HPDE6-E6E7 (cell line): ENCODE data around the gene KCNQ5.

Experiments
- DNase-seq: peaks from one replicate; pipeline ENCODE4 v3.0.0; 2011; ENCODE audit warnings: missing footprints; ENCODE audit errors: extremely low spot score

The KCNQ5 gene

GRCh38 chr6:72675396-72675795 lies 53.5 kb downstream of the KCNQ5 start:
- no peak for DNase-seq

GRCh38 chr6:72676995-72677394 lies 55.1 kb downstream of the KCNQ5 start:
- no peak for DNase-seq

DNA sequence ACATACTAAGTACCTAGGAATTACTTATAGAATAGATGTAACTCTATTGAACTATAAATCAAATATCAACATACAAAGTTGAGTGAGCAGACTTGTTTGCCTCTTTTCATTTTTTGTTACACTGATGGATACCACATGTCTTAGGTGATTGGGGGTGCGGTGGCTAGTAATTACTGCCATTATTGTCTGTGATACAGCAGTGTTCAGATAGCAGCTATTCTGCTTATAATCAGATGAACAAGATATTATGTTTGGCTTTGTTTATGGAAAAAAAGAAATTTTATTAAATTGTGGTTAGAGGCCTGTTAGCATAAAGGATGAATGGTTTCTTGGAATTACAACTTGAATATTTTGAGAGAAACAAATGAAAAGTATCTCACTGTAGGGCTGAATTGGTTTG lies 55.9 kb downstream of the KCNQ5 start:
- DNase-seq, result no peak

DNA sequence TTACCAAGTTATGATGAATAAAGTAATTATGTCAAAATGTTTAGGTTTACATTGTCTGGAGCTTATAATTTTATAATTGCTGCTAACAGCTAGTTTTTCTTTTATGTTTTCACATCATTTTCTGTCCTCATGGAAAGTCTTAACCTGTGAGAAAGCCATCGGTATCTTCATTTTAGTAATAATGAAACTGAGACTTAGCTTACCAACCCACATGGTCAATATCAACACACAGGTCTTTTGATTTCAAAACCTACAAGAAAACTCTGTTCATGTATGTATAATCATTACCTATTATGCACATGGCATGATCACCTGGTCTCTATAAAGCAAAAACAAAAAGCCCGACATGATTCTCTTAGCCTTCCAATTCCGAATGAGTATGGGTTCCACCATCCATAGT lies 61.9 kb downstream of the KCNQ5 start:
- DNase-seq, result no peak

DNA sequence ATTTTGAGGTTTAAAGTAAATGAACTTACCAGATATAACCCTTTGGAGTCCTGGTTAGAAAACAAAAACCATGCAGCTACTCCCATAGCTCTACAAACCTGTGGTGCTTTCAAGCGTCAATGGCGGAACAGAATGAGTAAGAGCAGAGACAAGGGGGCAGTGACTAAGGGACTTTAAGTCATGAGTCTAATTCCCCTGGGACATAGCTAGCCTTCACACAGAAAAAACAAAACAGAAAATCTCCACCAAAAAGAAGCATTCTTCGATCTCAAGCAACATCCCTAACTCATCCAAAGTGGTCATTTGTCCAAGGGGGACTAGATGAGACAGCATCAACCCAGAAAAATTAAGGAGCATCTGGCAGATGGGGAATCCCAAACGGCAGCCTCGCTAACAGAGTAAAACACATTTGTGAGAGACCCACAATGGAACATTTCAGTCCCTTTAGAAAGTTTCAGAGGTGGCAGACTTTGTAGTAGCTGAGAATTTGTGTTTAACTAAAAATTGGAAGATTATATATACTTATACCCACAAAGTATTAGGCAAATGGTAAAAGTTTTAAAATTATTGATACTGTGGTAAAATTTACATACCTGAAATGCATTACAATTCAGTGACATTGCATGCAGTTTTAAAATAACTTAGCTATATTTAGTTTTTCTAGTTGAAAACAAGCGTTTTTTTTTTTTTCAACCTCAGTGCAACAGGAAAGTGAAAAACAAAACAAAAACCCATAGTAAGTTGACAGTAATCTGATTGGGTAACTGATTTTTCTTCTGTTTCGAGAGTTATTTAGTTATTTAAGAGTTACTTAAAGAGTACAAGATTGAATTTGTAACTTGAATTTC lies 67.5 kb downstream of the KCNQ5 start:
- DNase-seq, result no peak

DNA sequence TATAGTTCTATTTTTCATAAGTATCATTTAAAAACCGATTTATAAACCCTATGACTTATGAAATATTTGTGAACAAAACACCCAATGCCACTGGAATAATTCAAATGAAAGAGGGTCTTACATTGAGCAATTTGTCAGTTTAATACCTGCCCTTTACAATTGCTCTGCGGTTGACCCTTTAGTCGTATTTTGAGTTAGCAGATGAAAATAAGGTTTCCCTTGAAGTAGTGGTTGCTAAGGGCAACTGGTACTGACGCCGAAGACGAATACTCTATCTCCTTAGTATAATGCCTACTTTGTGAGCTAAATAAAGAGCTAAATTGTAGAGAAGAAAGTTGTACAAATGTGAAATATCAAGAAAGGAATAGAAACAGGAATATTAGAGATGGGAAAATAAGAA lies 69.4 kb downstream of the KCNQ5 start:
- no peak for DNase-seq

DNA sequence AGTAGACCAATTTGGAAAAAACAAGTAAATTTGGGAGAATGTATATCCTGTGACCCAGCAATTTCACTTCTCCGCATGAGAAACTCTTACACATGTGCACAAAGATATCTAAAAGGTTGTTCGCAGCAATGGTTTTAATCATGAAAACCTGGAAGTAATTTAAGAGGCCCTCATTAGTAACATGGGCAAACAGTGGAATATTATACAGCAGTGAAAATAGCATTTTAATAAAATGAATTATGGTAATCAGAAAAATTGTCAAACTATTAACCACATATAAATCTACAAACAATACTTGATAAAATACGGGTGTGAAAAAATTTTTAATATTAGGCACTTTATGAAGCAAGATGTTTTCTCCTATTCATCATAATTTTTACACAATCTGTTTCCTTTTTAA lies 74.2 kb downstream of the KCNQ5 start:
- DNase-seq, result no peak

- DNase-seq, result no peak
Observed at GRCh38 chr6:72699159-72699558, 77.3 kb downstream of the KCNQ5 start.

DNA sequence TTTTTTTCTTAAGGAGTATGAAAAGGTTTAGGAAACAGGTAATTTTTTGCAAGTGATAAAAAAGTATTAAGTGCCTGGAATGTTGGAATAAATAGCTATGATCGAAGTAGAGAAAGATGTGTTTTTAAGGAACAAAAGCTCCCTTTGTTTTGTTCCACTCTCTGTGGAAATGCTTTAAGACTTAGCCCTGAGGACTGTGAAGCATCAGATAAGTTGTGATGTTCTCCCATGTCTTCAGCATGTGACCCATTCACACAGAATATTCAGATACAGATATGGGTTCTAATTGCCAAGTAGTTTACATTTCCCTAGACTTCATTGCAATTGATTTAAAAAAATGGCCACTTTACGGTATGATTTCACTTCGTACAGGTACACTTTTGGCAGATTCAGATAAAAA lies 80.6 kb downstream of the KCNQ5 start:
- DNase-seq, result no peak

GRCh38 chr6:72703093-72703492 lies 81.2 kb downstream of the KCNQ5 start:
- DNase-seq, result no peak

- no peak for DNase-seq
Observed at GRCh38 chr6:72704979-72705378, 83.1 kb downstream of the KCNQ5 start.

- no peak for DNase-seq
Observed at GRCh38 chr6:72709431-72709830, 87.6 kb downstream of the KCNQ5 start.

GRCh38 chr6:72711731-72712130 lies 89.9 kb downstream of the KCNQ5 start:
- DNase-seq, result no peak

DNA sequence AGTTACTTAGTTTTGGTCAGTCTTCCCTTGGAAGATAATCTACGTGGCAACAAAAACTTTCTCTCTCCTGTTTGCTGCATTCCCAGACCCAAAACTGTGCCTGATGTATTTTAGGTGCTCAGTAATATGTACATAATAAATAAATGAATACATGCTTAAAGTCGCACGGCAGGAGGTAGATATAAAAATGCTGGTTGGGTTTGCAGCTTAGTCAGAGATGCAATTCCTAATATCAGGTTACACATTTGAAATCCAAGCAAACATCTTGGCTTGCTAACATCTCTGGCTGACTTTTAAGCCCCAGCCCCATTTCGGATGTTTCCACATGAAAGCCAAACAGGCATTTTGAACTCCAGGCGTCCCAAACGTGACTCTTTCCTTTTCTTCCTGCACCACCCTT lies 91.0 kb downstream of the KCNQ5 start:
- no peak for DNase-seq

GRCh38 chr6:72715119-72715518 lies 93.3 kb downstream of the KCNQ5 start:
- no peak for DNase-seq

GRCh38 chr6:72716916-72717315 lies 95.1 kb downstream of the KCNQ5 start:
- DNase-seq, result no peak

DNA sequence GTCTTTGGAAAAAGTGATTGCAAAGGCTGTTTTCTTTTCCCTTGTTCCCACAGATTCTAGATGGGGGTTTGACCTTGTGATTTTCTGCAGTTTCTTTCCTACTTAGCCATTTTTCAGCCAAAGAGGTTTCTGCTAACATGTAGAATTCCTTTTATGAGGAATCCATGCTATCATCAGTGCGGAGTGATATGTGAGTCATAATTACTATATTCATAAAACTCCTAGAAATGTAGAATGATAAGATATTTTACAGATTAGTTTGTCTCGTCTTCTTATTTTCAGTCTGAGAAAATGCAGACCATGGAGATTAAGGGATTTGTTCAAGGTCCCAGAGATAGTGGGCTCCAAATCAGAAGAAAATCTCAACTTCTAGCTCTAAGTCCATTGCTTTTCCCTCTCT lies 98.6 kb downstream of the KCNQ5 start:
- no peak for DNase-seq

DNA sequence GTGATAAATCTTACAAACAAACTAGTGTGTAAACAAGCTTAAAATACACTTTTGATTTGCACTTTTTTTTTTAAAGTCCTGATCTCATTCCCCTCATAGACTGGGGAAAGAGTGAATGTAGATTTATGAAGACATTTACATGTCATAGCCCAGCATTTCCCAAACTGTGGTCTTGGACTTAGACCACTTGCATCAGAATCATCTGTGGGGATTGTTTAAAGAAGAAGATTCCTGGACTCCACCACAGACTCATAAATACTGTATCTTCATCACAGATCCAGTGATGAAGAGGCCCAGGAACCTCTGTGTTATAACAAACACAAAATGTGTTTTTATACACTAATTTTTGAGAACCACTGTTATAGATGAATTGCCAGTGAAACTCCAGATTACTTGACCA lies 99.5 kb downstream of the KCNQ5 start:
- DNase-seq, result no peak

- no peak for DNase-seq
Observed at GRCh38 chr6:72724545-72724944, 102.7 kb downstream of the KCNQ5 start.

DNA sequence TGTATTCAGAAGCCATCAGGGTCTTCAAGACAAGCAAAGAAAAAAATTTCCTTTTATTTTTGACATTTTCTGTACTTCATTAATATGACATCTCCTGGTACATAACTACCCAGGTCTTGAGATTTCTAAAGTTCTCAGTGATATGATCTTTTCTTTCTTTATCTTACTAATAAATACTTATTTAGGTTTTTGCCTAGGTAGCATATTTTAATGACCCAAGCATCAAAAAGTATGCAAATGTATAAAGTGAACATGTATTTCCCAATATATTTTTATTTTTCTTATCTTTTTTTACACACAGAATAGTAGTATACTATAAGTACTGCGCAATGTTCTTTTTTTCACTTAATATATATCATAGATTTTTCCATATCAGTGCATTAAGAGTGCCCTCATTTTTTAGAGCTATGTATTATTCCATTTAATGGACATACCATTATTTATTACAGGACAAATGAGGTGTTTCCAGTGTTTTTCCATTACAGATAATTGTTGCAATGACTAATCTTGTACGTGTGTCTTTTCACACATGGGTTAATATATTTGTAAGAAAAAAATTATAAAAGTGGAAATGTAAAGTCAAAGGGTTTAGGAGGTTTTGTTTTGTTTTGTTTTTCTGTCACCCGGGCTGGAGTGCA lies 107.0 kb downstream of the KCNQ5 start:
- DNase-seq, result no peak

- DNase-seq, result no peak
Observed at GRCh38 chr6:72733045-72733444, 111.2 kb downstream of the KCNQ5 start.

DNA sequence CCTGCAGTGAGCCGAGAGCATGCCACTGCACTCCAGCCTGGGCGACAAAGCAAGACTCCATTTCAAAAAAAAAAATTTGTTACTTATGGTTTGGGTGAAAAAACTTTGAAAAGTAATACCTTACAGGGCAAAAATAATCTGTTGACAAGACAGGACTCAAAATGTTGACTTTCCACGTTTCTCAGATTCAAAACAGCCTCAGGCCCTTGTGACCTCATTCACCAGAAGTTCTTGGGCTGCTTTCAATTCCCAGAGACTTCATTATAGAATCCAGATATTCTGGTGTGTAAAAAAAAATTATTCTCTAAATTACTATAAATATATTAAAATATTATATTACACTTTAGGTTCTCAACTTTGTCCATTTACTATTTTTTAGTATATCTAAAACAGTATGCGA lies 116.2 kb downstream of the KCNQ5 start:
- no peak for DNase-seq

- no peak for DNase-seq
Observed at GRCh38 chr6:72739368-72739779, 117.5 kb downstream of the KCNQ5 start.

DNA sequence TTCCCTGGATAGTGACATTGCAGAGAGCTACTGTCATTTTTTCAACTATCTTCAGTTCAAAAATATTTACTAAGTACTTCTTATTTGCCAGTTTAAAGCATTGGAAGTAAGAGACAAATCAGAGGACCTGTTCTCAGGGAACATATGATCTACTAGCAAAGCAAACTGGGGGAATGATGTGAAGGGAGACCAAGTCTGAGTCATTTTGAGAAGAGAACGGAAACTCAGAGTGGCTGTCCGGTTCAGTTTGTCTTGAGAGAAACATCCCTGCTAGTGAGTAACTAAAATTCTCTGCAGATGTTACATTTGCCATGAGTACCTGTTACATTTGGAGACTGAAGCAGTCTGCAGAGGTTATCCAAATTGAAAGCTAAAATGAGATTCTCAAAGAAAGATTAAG lies 118.3 kb downstream of the KCNQ5 start:
- no peak for DNase-seq
